DLD1 (cell line): Measurements from ENCODE around the gene MAD1L1.

ENCODE experiments used
- in situ Hi-C: cut with HindIII; loops from 2 replicates; pipeline ENCODE4 v1.10.0; 2017; ENCODE audit warnings: low sequenced_read_pairs

MAD1L1 gene

GRCh38 chr7:1922870-1923236 is 309.9 kb downstream of the MAD1L1 start:
- in situ Hi-C loops, result no loop called here

- in situ Hi-C loops, result no loop called here
Measured at GRCh38 chr7:1922071-1922869, 310.5 kb downstream of the MAD1L1 start.

- in situ Hi-C loops, result no loop called here
Measured at GRCh38 chr7:1920881-1921280, 311.9 kb downstream of the MAD1L1 start.

- in situ Hi-C loops, result no loop called here
Measured at GRCh38 chr7:1920266-1920681, 312.5 kb downstream of the MAD1L1 start.

- in situ Hi-C loops, result no loop called here
Measured at GRCh38 chr7:1919539-1920265, 313.0 kb downstream of the MAD1L1 start.

- in situ Hi-C loops, result no loop called here
Measured at GRCh38 chr7:1918881-1919525, 313.7 kb downstream of the MAD1L1 start.

GRCh38 chr7:1918063-1918645 is 314.6 kb downstream of the MAD1L1 start:
- in situ Hi-C loops, result no loop called here

GRCh38 chr7:1917221-1918062 is 315.3 kb downstream of the MAD1L1 start:
- in situ Hi-C loops, result no loop called here

GRCh38 chr7:1916601-1916970 is 316.2 kb downstream of the MAD1L1 start:
- in situ Hi-C loops, result no loop called here

GRCh38 chr7:1915956-1916600 is 316.7 kb downstream of the MAD1L1 start:
- in situ Hi-C loops, result no loop called here

GRCh38 chr7:1915326-1915725 is 317.4 kb downstream of the MAD1L1 start:
- in situ Hi-C loops, result no loop called here

- in situ Hi-C loops, result no loop called here
Measured at GRCh38 chr7:1914743-1915142, 318.0 kb downstream of the MAD1L1 start.

- in situ Hi-C loops, result no loop called here
Measured at GRCh38 chr7:1914321-1914720, 318.4 kb downstream of the MAD1L1 start.

GRCh38 chr7:1913466-1914282 is 319.1 kb downstream of the MAD1L1 start:
- in situ Hi-C loops, result no loop called here

GRCh38 chr7:1912593-1913465 is 319.9 kb downstream of the MAD1L1 start:
- in situ Hi-C loops, result no loop called here

GRCh38 chr7:1911571-1911970 is 321.2 kb downstream of the MAD1L1 start:
- in situ Hi-C loops, result no loop called here

GRCh38 chr7:1910827-1911226 is 321.9 kb downstream of the MAD1L1 start:
- in situ Hi-C loops, result no loop called here

- in situ Hi-C loops, result no loop called here
Measured at GRCh38 chr7:1910081-1910685, 322.6 kb downstream of the MAD1L1 start.
